ENCODE data around the gene NOP10. TPM values are rescaled to one million over a fixed set of nuclear protein-coding genes. Genes with fewer than 3 reads are reported as not detected.
A peak's percentile ranks its signal among the peaks of the same experiment; 100 is the strongest.

Gene NOP10
- total RNA-seq, 1 donor from 2014 or later, result 212 TPM

DNA sequence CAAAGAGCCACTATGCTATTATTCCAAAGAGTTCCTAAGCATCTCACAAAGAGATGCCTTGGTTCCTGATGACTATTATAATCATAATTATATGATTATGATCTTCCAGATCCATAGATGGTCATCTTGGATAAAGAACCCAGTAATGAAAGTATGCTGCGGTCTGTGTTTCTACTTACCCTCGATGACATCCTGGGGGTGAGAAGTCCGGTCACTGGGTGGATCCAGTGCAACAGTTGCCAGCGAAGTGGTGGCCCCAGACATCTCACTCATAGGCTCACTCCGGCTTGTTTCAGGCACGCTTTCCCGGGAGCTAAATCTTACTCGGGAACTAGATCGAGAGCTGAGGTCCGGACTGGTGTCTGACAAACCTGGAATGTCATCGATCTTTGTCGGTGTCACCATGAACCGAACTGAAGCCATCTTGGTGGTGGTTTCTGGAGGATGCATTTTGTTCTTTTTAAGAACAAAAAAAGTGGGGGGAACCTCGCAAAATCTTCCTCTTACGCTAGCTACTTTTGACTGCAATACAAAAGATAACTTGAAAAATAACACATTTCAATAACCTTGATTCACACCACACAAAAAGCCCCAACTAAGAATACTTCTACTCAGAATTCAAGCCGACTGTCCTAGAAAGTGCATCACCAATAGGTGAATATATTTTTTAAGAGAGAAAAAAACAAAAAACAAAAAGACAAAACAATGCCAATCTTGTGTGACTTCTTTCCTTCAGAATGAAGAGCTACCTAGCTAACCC, 6.5 kb downstream of the NOP10 start:
- Histone ChIP-seq H3K9me3 (no peaks in the 10 kb centered on the region), H3K4me1 (peaks cover 7 to 18% of the 10 kb centered on the region in 2 donors), H3K27me3 (no peaks in the 10 kb centered on the region), H3K36me3 (peaks cover 3 to 8% of the 10 kb centered on the region in 2 donors), H3K27ac (peak overlapping the region; percentile 74 to 90), H3K4me3 (peak overlapping the region; percentile 71 to 99)
- TF ChIP-seq, protein P1, sequence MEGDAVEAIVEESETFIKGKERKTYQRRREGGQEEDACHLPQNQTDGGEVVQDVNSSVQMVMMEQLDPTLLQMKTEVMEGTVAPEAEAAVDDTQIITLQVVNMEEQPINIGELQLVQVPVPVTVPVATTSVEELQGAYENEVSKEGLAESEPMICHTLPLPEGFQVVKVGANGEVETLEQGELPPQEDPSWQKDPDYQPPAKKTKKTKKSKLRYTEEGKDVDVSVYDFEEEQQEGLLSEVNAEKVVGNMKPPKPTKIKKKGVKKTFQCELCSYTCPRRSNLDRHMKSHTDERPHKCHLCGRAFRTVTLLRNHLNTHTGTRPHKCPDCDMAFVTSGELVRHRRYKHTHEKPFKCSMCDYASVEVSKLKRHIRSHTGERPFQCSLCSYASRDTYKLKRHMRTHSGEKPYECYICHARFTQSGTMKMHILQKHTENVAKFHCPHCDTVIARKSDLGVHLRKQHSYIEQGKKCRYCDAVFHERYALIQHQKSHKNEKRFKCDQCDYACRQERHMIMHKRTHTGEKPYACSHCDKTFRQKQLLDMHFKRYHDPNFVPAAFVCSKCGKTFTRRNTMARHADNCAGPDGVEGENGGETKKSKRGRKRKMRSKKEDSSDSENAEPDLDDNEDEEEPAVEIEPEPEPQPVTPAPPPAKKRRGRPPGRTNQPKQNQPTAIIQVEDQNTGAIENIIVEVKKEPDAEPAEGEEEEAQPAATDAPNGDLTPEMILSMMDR (IDR thresholded peaks at IDR 0.05), result no peak
- no peak for DNase-seq (ENCODE audit: low spot score in 2 of 2)
- intact Hi-C loops (cut with DNase I), result loop anchor here (2.0 to 5.0 kb wide), 2 partner anchors 16 to 251 kb away; no protein-coding TSS in a partner anchor

DNA sequence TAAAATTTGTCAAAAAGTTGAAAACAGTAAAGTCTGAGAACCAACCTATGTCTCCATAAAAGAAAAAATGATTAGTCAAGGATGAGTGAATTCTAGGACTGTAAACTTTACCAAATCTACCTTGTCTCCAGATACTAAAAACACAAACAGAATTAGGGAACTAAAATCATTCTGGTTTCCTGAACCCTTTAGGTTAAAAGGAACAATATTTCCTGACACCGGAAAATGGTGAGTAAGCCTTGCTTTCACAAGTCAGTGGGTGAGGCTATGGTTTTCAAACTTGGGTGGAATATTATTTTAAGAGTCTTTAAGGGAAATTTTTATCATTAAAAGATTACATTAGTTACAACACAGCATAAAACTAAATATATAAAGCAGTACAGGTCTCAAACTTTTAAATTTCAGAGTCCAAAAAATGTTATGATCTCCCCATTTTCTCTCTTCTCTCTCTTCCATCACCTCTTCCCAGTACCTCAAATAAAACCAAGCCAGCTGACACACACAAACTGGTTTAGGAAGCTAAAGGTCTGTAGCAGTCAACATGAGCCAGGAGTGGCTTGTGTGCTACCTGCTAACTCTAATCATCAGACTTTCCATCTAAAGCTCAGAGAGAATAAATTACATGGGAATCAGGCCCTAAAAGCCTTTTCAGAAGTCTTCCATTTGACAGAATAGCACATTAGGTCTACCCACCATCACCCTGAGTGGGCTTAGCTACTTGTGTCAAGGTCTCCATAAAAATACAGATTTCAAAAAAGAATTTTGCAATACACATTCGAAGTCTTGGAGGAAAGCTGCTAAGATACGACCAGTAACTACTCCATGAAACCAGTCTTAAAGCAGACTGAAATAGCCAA, 7.5 kb downstream of the NOP10 start:
- intact Hi-C loops (cut with DNase I), result loop anchor here (2.0 to 5.0 kb wide), 3 partner anchors 15 to 252 kb away; no protein-coding TSS in a partner anchor
- Histone ChIP-seq H3K4me3 (peak overlapping the region; percentile 71 to 99), H3K27me3 (no peaks in the 10 kb centered on the region), H3K4me1 (peaks cover 7 to 18% of the 10 kb centered on the region in 2 donors), H3K9me3 (no peaks in the 10 kb centered on the region), H3K36me3 (peaks cover under 1 to 3% of the 10 kb centered on the region in 2 donors), H3K27ac (peak overlapping the region; percentile 74 to 90)
- TF ChIP-seq, protein P1 (IDR thresholded peaks at IDR 0.05), result no peak
- DNase-seq (ENCODE audit: low spot score in 2 of 2), result no peak

DNA sequence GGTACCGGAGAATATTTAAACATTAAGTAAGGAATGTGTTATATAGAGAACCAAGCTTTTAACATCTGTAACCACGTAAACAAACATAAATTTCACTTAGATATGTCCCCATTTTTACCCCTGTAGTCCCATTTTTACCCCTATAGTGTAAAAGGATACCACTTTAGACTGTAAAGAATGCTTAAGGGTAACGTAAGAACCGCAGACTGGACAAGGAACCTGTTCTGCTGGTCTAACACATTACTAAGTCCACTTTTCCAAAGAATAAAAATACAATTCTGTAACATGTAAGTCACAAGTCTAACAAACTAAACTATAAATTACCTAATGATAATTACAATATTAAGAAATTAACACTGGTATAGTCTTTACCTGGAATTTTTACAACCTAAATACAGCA, 8.3 kb downstream of the NOP10 start:
- intact Hi-C loops (cut with DNase I), result loop anchor here (2.0 to 5.0 kb wide), 2 partner anchors 38 to 253 kb away; no protein-coding TSS in a partner anchor
- Histone ChIP-seq H3K9me3 (no peaks in the 10 kb centered on the region), H3K27me3 (no peaks in the 10 kb centered on the region), H3K4me3 (peak overlapping the region; percentile 71 to 99), H3K27ac (peak overlapping the region; percentile 74 to 90), H3K36me3 (no peaks in the 10 kb centered on the region), H3K4me1 (peaks cover 7 to 18% of the 10 kb centered on the region in 2 donors)
- DNase-seq (ENCODE audit: low spot score in 2 of 2), result no peak
- TF ChIP-seq, protein P1 (IDR thresholded peaks at IDR 0.05), result no peak

DNA sequence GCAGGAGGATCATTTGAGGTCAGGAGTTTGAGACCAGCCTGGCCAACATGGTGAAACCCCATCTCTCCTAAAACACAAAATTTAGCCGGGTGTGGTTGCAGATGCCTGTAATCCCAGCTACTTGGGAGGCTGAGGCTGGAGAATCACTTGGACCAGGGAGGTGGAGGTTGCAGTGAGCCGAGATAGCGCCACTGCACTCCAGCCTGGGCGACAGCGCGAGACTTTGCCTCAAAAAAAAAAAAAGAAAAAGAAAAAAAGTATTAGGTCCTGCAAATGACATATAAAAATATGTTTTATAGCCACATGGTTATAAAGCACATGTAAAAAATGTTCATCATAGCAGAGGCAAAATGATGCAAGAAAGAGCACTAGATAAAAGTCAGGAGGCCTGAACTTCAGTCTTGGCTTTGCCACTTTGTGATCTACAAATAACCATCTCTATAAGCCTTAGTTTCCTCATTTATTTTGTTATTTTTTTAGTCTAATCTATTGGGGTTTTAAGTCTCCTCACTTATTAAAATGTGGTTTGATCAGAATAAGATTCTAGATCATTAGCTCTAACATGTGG, 10.3 kb downstream of the NOP10 start:
- Histone ChIP-seq H3K27me3 (no peaks in the 10 kb centered on the region), H3K9me3 (no peaks in the 10 kb centered on the region), H3K4me3 (no peak overlapping the region), H3K27ac (no peak overlapping the region), H3K4me1 (peaks cover 3 to 14% of the 10 kb centered on the region in 2 donors), H3K36me3 (no peaks in the 10 kb centered on the region)
- TF ChIP-seq, protein P1 (IDR thresholded peaks at IDR 0.05), result no peak
- intact Hi-C loops (cut with DNase I), result no loop called here
- no peak for DNase-seq (ENCODE audit: low spot score in 2 of 2)

- DNase-seq (ENCODE audit: low spot score in 2 of 2), result no peak
- intact Hi-C loops (cut with DNase I), result no loop called here
- no peak overlapping the region for H3K4me3 ChIP-seq
- TF ChIP-seq, protein P1 (IDR thresholded peaks at IDR 0.05), result no peak
- H3K4me1 ChIP-seq, result peaks cover 0 to 14% of the 10 kb centered on the region in 2 donors
- no peaks in the 10 kb centered on the region for H3K36me3 ChIP-seq
- no peak overlapping the region for H3K27ac ChIP-seq
- no peaks in the 10 kb centered on the region for H3K27me3 ChIP-seq
- no peaks in the 10 kb centered on the region for H3K9me3 ChIP-seq
Observed at GRCh38 chr15:34331809-34332208, 11.1 kb downstream of the NOP10 start.

Data from ascending aorta (tissue), 2 donors.